ENCODE measurements around the gene TMPRSS3. TPM values are rescaled to one million over a fixed set of nuclear protein-coding genes. Genes with fewer than 3 reads are reported as not detected.

Gene TMPRSS3
- total and polyA plus RNA-seq, 2 of the 13 experiments (the other 11 are each of a cell fraction or from before 2014, with no cell fraction given), result 2.8 to 16.9 TPM

GRCh38 chr21:42403611-42404231, 7.9 kb upstream of the TMPRSS3 start, which contains the start of gene UBASH3A:
Gene UBASH3A, plus strand, starts transcription at chr21:42403902. Its CDS starts 44 bp downstream, at chr21:42403946.
- 25% methylated on average over 11 of the region's 21 CpGs for WGBS (ENCODE audit: low lambda C conversion rate)
- peaks cover 0 to 2% of the 10 kb centered on the region in 2 experiments; a peak in 2 of 5 replicates for H3K27me3 ChIP-seq (ENCODE audit: control insufficient read depth in 1 of 2, insufficient read depth in 2 of 2, low read length in 2 of 2)
- no peak for ATAC-seq
- intact Hi-C loops (cut with micrococcal nuclease; ENCODE audit: unreplicated experiment) (no loop called here), in situ Hi-C loops (cut with HindIII; ENCODE audit: extremely low pct_ligation_motif_present, low pct_unique_long_range_greater_than_20kb) (no loop called here)
- H3K27ac ChIP-seq (ENCODE audit: extremely low read length, insufficient read depth, low read length), result no peak within 1 kb of the TSS
- H3K4me3 ChIP-seq (replicated peaks in 1 of 3; ENCODE audit: insufficient read depth in 1 of 3, low read depth in 2 of 3, low read length in 3 of 3), result no peak within 1 kb of the TSS
- CTCF ChIA-PET (ENCODE audit: low intra/inter-chr PET ratio, low total read pairs), result no interaction called here
- no peak within 1 kb of the TSS for H2AFZ ChIP-seq (ENCODE audit: low read length)
- POLR2A ChIA-PET, result interaction anchor here (2.0 kb wide), 1 partner anchor 17 kb away, joined by 8 read pairs; no protein-coding TSS in a partner anchor
- no peak within 1 kb of the TSS for H3K9ac ChIP-seq (ENCODE audit: insufficient read depth, low read depth, low read length)
- no peaks in the 10 kb centered on the region for H3K36me3 ChIP-seq (replicated peaks in 1 of 2; ENCODE audit: control insufficient read depth in 1 of 2, insufficient read depth in 2 of 2, low read length in 2 of 2)
- H3K4me2 ChIP-seq (ENCODE audit: low read depth, low read length), result peak within 1 kb of the TSS; percentile 23; the same call in 1 of the 2 replicates
- peaks cover 31% of the 10 kb centered on the region for H3K4me1 ChIP-seq (ENCODE audit: insufficient read depth, low read length)
- no peaks in the 10 kb centered on the region for H3K79me2 ChIP-seq (ENCODE audit: insufficient read depth, low read length)
- no peaks in the 10 kb centered on the region for H4K20me1 ChIP-seq (ENCODE audit: insufficient read depth, low read length)
- peaks cover 9% of the 10 kb centered on the region for H3K9me3 ChIP-seq (ENCODE audit: low read length)
- FAIRE-seq, result no peak
- BruUV-seq (replicated peaks), result no TSS peak
- DNase-seq (ENCODE audit: low spot score), result no peak
- 0 out of 2 replicates have a peak, but pooled peaks have one; percentile 14 for TF ChIP-seq BCL6 (CRISPR knock-in tag; IDR thresholded peaks at IDR 0.05)
- no peak for TF ChIP-seq ZFP36L1 (CRISPR knock-in tag; IDR thresholded peaks at IDR 0.05)
- TF ChIP-seq NR3C1 (CRISPR knock-in tag; IDR thresholded peaks at IDR 0.05), result no peak
- TF ChIP-seq THRA (CRISPR knock-in tag; IDR thresholded peaks at IDR 0.05; ENCODE audit: borderline replicate concordance), result no peak
- TF ChIP-seq PRDM15 (CRISPR knock-in tag; IDR thresholded peaks at IDR 0.05), result no peak

Data from HepG2 (cell line).